ENCODE measurements around the gene FH. TPM values are rescaled to one million over a fixed set of nuclear protein-coding genes. Genes with fewer than 3 reads are reported as not detected.
A peak's percentile ranks its signal among the peaks of the same experiment; 100 is the strongest.

Gene FH
- total RNA-seq, 2 experiments from 2014 or later = 95.2 to 95.6 TPM

DNA sequence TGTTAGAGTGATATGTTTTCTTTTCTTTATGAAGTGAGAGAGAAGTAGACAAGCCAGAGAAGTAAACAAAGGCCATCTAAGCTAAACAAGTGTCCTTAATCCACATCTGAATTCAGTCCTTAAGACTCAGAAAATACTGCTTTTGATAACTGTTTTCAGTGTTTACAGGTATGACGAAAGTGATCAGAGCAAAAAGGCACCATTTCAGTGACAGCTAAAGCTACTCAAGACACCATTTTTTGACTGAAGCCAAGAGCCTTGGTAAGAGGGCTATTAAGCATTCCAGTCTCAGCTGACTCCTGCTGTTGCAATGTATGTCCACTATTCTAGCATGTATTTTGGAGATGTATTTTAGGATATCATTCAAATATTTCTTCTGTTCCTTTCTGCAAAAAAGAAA, 16.7 kb upstream of the FH start:
- H3K4me3 Mint-ChIP-seq = no peak overlapping the region
- no peaks in the 10 kb centered on the region for H3K36me3 Mint-ChIP-seq (ENCODE audit: low read depth)
- TF ChIP-seq CTCF (IDR thresholded peaks at IDR 0.05) = no peak
- DNase-seq (no peak), ATAC-seq (no peak)
- intact Hi-C loops (cut with micrococcal nuclease) = loop anchor here (10.0 kb wide), 1 partner anchor 458 kb away; the partner anchor contains the start of gene MAP1LC3C
- ChIA-PET CTCF (interaction anchor here (1.1 to 3.7 kb wide), 6 partner anchors 14 to 311 kb away, joined by 3 to 10 read pairs (median 4); partner anchors contain the start of gene FH), POLR2A (interaction anchor here (1.2 kb wide), 1 partner anchor 55 kb away, joined by 3 read pairs; no protein-coding TSS in a partner anchor)
- H3K4me1 Mint-ChIP-seq (ENCODE audit: low read depth) = peaks cover 30% of the 10 kb centered on the region
- H3K27ac Mint-ChIP-seq = no peak overlapping the region
- peaks cover 2% of the 10 kb centered on the region for H3K27me3 Mint-ChIP-seq
- H3K9me3 Mint-ChIP-seq = no peaks in the 10 kb centered on the region

- CTCF ChIA-PET = interaction anchor here (1.1 to 1.7 kb wide), 4 partner anchors 13 to 77 kb away, joined by 3 to 15 read pairs (median 5); no protein-coding TSS in a partner anchor
- POLR2A ChIA-PET = interaction anchor here (1.3 kb wide), 1 partner anchor 22 kb away, joined by 3 read pairs; no protein-coding TSS in a partner anchor
- Mint-ChIP-seq H3K27ac (no peak overlapping the region), H3K27me3 (peaks cover 2% of the 10 kb centered on the region), H3K4me3 (no peak overlapping the region), H3K36me3 (ENCODE audit: low read depth) (no peaks in the 10 kb centered on the region), H3K9me3 (no peaks in the 10 kb centered on the region), H3K4me1 (ENCODE audit: low read depth) (peaks cover 33% of the 10 kb centered on the region)
- ATAC-seq (no peak), DNase-seq (no peak)
- intact Hi-C loops (cut with micrococcal nuclease) = loop anchor here (5.0 to 10.0 kb wide), 3 partner anchors 59 to 461 kb away; partner anchors contain the start of gene MAP1LC3C
- TF ChIP-seq CTCF (IDR thresholded peaks at IDR 0.05) = no peak
Measured at GRCh38 chr1:241533326-241534115, 14.0 kb upstream of the FH start.

DNA sequence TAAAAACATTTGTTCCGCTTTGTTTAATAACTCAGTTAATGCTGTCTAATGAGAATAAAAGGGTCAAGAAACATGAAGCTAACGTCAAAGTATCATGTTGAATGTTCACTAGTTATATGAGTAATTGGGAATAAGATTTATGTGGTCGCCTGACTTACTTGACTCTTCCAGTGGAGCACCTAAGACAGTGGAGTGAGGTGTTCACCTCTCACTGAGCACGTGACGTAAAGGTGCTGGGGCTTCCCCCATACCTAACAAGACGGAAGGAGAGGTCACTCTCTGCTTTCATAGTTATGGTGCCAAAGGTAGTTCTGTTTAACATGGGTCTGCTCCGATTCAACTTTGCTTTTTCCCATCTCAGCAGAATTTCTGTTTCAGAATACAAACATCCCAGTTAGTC, 13.3 kb upstream of the FH start:
- no peak overlapping the region for H3K4me3 Mint-ChIP-seq
- intact Hi-C loops (cut with micrococcal nuclease) = loop anchor here (5.0 to 10.0 kb wide), 3 partner anchors 59 to 462 kb away; partner anchors contain the start of gene MAP1LC3C
- no peak overlapping the region for H3K27ac Mint-ChIP-seq
- DNase-seq (peak; percentile 8), ATAC-seq (no peak)
- no peak for TF ChIP-seq CTCF (IDR thresholded peaks at IDR 0.05)
- CTCF ChIA-PET = interaction anchor here (0.9 to 1.7 kb wide), 9 partner anchors 9 to 140 kb away, joined by 3 to 15 read pairs (median 3); partner anchors contain the start of gene FH
- H3K27me3 Mint-ChIP-seq = peaks cover 2% of the 10 kb centered on the region
- no peaks in the 10 kb centered on the region for H3K9me3 Mint-ChIP-seq
- POLR2A ChIA-PET = interaction anchor here (1.3 kb wide), 1 partner anchor 23 kb away, joined by 3 read pairs; no protein-coding TSS in a partner anchor
- H3K4me1 Mint-ChIP-seq (ENCODE audit: low read depth) = peaks cover 32% of the 10 kb centered on the region
- no peaks in the 10 kb centered on the region for H3K36me3 Mint-ChIP-seq (ENCODE audit: low read depth)

DNA sequence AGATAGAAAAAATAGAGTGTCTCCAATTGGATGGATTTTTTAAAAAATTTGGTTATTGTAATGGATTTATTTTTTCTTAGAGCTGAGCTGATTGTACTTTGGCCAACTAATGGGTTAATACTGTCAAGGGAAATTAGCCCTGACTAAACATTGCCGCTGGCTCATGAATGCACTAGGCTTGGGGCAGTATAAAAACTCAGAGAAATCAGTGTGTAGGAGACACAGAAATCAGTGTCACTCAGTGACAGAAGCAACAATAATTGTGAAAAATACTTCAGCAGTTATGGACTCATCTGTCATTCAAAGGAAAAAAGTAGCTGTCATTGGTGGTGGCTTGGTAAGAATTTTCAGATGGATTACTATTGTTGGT, 12.6 kb upstream of the FH start, which contains the start of gene KMO:
Gene KMO, plus strand, starts transcription at position 217 of the 370 bp plus-strand sequence. Its CDS starts 67 bp downstream, at position 284.
- peaks cover 2% of the 10 kb centered on the region for H3K27me3 Mint-ChIP-seq
- peak; percentile 13 for DNase-seq
- peaks cover 26% of the 10 kb centered on the region for H3K4me1 Mint-ChIP-seq (ENCODE audit: low read depth)
- intact Hi-C loops (cut with micrococcal nuclease) = loop anchor here (5.0 to 10.0 kb wide), 3 partner anchors 60 to 463 kb away; partner anchors contain the start of gene MAP1LC3C
- H3K9me3 Mint-ChIP-seq = no peaks in the 10 kb centered on the region
- peak within 1 kb of the TSS; percentile 95 for H3K27ac Mint-ChIP-seq
- CTCF ChIA-PET = interaction anchor here (0.9 to 1.7 kb wide), 9 partner anchors 10 to 140 kb away, joined by 3 to 15 read pairs (median 3); partner anchors contain the start of gene FH
- TF ChIP-seq CTCF (IDR thresholded peaks at IDR 0.05) = no peak
- ATAC-seq = peak; percentile 47
- H3K4me3 Mint-ChIP-seq = peak within 1 kb of the TSS; percentile 77
- no peaks in the 10 kb centered on the region for H3K36me3 Mint-ChIP-seq (ENCODE audit: low read depth)
- POLR2A ChIA-PET = interaction anchor here (1.3 kb wide), 1 partner anchor 23 kb away, joined by 3 read pairs; no protein-coding TSS in a partner anchor
